K562 (cell line): ENCODE measurements around the gene BACE2. TPM values are rescaled to one million over a fixed set of nuclear protein-coding genes. Genes with fewer than 3 reads are reported as not detected.

Source experiments
- C11orf30 ChIP-seq: fragments of 450-650 bp; IDR thresholded peaks from 2 replicates; pipeline ENCODE4 v1.6.1; 2016; ENCODE audit warnings: low read depth, mild to moderate bottlenecking
- CTBP1 ChIP-seq: fragments of 450-650 bp; IDR thresholded peaks from 2 replicates; pipeline ENCODE4 v1.6.1; 2016; ENCODE audit warnings: borderline replicate concordance
- FOSL1 ChIP-seq: fragments of 200-800 bp; sonication (Bioruptor generic); conservative IDR thresholded peaks from 2 replicates; pipeline ENCODE4 v1.6.1; 2016; ENCODE audit warnings: missing genetic modification characterization, missing compliant biosample characterization
- HCFC1 ChIP-seq: IDR thresholded peaks from 2 replicates; pipeline ENCODE4 v1.6.1; 2012; ENCODE audit warnings: low read depth, low read length, improper control_type of control experiment
- NR3C1 ChIP-seq: sonication (generic); formaldehyde crosslinking; IDR thresholded peaks from 2 replicates; pipeline ENCODE4 v1.8.1; 2022; ENCODE audit warnings: missing genetic modification reagents
- PHB2 ChIP-seq: fragments of 450-650 bp; IDR thresholded peaks from 2 replicates; pipeline ENCODE4 v1.6.1; 2017; ENCODE audit warnings: low read depth
- SIRT6 ChIP-seq: IDR thresholded peaks from one replicate; pipeline ENCODE4 v1.6.1; 2012; ENCODE audit warnings: low read depth, mild to moderate bottlenecking, control low read depth, inconsistent platforms, low read length, moderate library complexity
- TOE1 ChIP-seq, 2 experiments: fragments of 450-650 bp in 1 of 2; sonication (generic) in 1 of 2; formaldehyde crosslinking in 1 of 2; IDR thresholded peaks; 2 replicates each; pipeline versions ENCODE4 v1.7.1 to v1.8.0; 2016 to 2022; ENCODE audit warnings: borderline replicate concordance in 2 of 2, mild to moderate bottlenecking in 2 of 2, antibody characterized with exemption in 1 of 2, inconsistent platforms in 1 of 2, low read depth in 1 of 2, missing genetic modification reagents in 1 of 2, moderate library complexity in 1 of 2
- ZBTB8A ChIP-seq: fragments of 450-650 bp; IDR thresholded peaks from 2 replicates; pipeline ENCODE4 v1.6.1; 2018; ENCODE audit warnings: mild to moderate bottlenecking, moderate library complexity; ENCODE audit not compliant: partially characterized antibody
- ZC3H4 ChIP-seq: sonication (generic); formaldehyde crosslinking; IDR thresholded peaks from 2 replicates; pipeline ENCODE4 v1.9.0; 2021; ENCODE audit warnings: missing genetic modification reagents, borderline replicate concordance
- ZNF217 ChIP-seq: sonication (generic); formaldehyde crosslinking; IDR thresholded peaks from 2 replicates; pipeline ENCODE4 v1.8.0; 2022; ENCODE audit warnings: mild to moderate bottlenecking, missing genetic modification reagents
- ZNF41 ChIP-seq: fragments of 250-450 bp; sonication (Bioruptor Pico); conservative IDR thresholded peaks from 2 replicates; pipeline ENCODE4 v1.4.0; 2020; ENCODE audit warnings: mild to moderate bottlenecking
- ZNF778 ChIP-seq: fragments of 450-650 bp; formaldehyde crosslinking; IDR thresholded peaks from 2 replicates; pipeline ENCODE4 v1.4.0; 2020; ENCODE audit warnings: mild to moderate bottlenecking, moderate library complexity
- polyA plus RNA-seq, 8 experiments: library from polyadenylated mRNA; depleted of rRNA in 4 of 8; stranded (reverse) in 5 of 8; unstranded in 3 of 8; fragments of >200 nt; fragmentation: Nextera tagmentation in 2 of 8; fragmentation: Illumina TruSeq in 1 of 8; extraction: Ambion mirVana in 2 of 8; extraction: Trizol in 1 of 8; gene quantifications; 2 replicates each; pipeline versions ENCODE4 v1.2.1 to v1.2.3, GENCODE V29; 2011 to 2014; ENCODE audit warnings: inconsistent platforms in 1 of 8, missing spikeins in 1 of 8
- total RNA-seq, 7 experiments: library from RNA; depleted of rRNA in 6 of 7; stranded (reverse); fragments of >200 nt in 6 of 7; fragmentation: Illumina TruSeq in 2 of 7; extraction: Trizol in 2 of 7; gene quantifications; 2 replicates each; pipeline versions ENCODE4 v1.2.1 to v1.2.3, GENCODE V29; 2011 to 2021; ENCODE audit warnings: low replicate concordance in 1 of 7
- TF ChIP-seq, protein P1 (sequence below): sonication (generic); formaldehyde crosslinking; IDR thresholded peaks from 2 replicates; pipeline ENCODE4 v1.8.0; 2022; ENCODE audit warnings: mild to moderate bottlenecking, missing genetic modification reagents
- TF ChIP-seq, protein P2 (sequence below): fragments of 250-450 bp; sonication (Bioruptor Pico); IDR thresholded peaks from 2 replicates; pipeline ENCODE4 v1.6.1; 2021; ENCODE audit warnings: mild to moderate bottlenecking
- TF ChIP-seq, protein P3 (sequence below), 2 experiments: fragments of 200-800 bp in 1 of 2; sonication (Bioruptor generic) in 1 of 2; sonication (generic) in 1 of 2; formaldehyde crosslinking in 1 of 2; IDR thresholded peaks in 1 of 2; conservative IDR thresholded peaks in 1 of 2; 2 replicates each; pipeline versions ENCODE4 v1.5.0 to v1.6.1; 2016 to 2020; ENCODE audit warnings: missing compliant biosample characterization in 1 of 2, missing genetic modification characterization in 1 of 2, missing genetic modification reagents in 1 of 2

BACE2 gene
- total and polyA plus RNA-seq, 9 of the 15 experiments (the other 6 are each of a cell fraction or from before 2014, with no cell fraction given) = 0.05 to 0.24 (median 0.15) TPM; not detected in 2

DNA sequence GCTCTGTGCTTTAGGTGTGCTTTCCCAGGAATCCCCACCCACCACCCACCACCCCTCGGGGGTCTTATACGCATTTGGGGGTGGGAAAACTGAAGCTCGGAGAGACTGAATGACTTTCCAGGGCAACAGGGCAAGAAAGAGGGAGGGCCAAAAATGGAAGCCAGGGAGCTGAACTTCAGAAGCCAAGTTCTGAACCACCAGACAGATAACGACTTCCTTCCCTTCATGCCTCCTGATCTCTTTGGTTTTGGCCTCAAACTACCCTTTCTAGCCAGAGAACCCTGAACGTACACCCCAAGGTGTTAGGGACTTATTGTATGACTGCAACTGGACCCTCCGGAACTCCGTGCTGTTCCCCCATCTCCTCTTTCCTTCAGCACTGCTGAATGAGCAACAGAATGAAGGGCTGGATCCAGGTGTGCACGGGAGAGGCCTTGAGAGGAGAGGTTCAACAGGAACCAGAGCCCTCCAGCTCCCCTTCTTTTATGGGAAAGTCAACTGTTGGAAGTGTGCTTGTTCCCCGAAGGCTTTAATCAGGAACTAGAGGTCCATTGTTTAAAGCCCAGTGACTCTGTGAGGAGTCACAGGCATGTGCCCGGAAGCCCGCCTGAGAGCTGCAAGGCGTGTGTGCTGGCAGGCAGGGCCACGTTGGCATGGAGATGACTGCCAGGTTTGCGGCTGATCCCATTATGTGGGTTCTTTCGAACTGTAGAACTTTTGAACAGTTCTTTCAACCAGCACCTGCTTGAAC lies 3.1 kb downstream of the BACE2 start (continued):
- TF ChIP-seq ZNF217 (CRISPR knock-in tag) (no peak), SIRT6 (no peak), TOE1 (IDR thresholded peaks at IDR 0.05; ENCODE audit: borderline replicate concordance) (no peak), TOE1 (CRISPR knock-in tag; IDR thresholded peaks at IDR 0.05; ENCODE audit: borderline replicate concordance, low read depth) (no peak), ZNF41 (CRISPR knock-in tag) (no peak), PHB2 (no peak), ZBTB8A (no peak), C11orf30 (no peak), ZC3H4 (no peak), FOSL1 (tag) (no peak), HCFC1 (no peak), NR3C1 (no peak), ZNF778 (CRISPR knock-in tag) (no peak), CTBP1 (no peak)
- TF ChIP-seq, protein P1, sequence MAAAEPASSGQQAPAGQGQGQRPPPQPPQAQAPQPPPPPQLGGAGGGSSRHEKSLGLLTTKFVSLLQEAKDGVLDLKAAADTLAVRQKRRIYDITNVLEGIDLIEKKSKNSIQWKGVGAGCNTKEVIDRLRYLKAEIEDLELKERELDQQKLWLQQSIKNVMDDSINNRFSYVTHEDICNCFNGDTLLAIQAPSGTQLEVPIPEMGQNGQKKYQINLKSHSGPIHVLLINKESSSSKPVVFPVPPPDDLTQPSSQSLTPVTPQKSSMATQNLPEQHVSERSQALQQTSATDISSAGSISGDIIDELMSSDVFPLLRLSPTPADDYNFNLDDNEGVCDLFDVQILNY (CRISPR knock-in tag) = no peak
- TF ChIP-seq, protein P2, sequence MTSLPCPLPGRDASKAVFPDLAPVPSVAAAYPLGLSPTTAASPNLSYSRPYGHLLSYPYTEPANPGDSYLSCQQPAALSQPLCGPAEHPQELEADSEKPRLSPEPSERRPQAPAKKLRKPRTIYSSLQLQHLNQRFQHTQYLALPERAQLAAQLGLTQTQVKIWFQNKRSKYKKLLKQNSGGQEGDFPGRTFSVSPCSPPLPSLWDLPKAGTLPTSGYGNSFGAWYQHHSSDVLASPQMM = no peak
- TF ChIP-seq, protein P3, sequence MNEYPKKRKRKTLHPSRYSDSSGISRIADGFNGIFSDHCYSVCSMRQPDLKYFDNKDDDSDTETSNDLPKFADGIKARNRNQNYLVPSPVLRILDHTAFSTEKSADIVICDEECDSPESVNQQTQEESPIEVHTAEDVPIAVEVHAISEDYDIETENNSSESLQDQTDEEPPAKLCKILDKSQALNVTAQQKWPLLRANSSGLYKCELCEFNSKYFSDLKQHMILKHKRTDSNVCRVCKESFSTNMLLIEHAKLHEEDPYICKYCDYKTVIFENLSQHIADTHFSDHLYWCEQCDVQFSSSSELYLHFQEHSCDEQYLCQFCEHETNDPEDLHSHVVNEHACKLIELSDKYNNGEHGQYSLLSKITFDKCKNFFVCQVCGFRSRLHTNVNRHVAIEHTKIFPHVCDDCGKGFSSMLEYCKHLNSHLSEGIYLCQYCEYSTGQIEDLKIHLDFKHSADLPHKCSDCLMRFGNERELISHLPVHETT (CRISPR knock-in tag; conservative IDR thresholded peaks at IDR 0.05 in 1 of 2, IDR thresholded peaks at IDR 0.05 in 1 of 2) = no peak
